Measurements from ENCODE around the gene YIF1A.

The YIF1A gene

DNA sequence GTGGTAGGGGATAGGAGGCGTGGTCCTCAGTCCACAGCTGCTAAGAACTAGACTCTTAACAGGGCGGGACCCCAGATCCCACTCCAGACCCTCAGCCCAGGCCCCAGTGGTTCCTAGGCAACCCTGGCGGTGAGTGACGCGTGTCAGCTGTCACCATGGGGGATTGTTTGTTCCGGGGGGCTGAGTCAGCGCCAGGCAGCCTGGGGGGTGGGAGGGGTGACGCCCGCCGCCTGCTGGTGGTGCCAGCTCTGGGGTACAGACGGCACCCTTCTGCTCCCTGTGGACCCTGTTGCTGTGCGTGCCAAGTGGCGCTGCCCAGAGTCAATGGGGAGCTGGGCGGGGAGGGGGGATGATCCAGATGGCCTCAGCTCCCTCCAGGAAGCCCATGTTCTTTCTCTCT, 8.5 kb downstream of the YIF1A start:
- Histone ChIP-seq H3K9ac (ENCODE audit: low read depth, low read length) (no peak overlapping the region), H3K79me2 (ENCODE audit: insufficient read depth, low read length) (no peaks in the 10 kb centered on the region), H3K27me3 (ENCODE audit: insufficient read depth, low read length, poor library complexity) (no peaks in the 10 kb centered on the region), H2AFZ (ENCODE audit: low read depth, low read length) (no peak overlapping the region), H3K4me1 (ENCODE audit: insufficient read depth, low read length) (peaks cover 26% of the 10 kb centered on the region), H3K9me3 (ENCODE audit: insufficient read depth, low read length, severe bottlenecking) (no peaks in the 10 kb centered on the region), H3K4me2 (ENCODE audit: insufficient read depth, low read length) (no peak overlapping the region), H3K27ac (ENCODE audit: low read length) (no peak overlapping the region), H3K4me3 (ENCODE audit: low read depth in 1 of 2, low read length in 2 of 2) (no peak overlapping the region), H4K20me1 (ENCODE audit: insufficient read depth, low read length) (peaks cover 49% of the 10 kb centered on the region), H3K36me3 (ENCODE audit: insufficient read depth, low read length) (peaks cover 11% of the 10 kb centered on the region)
- TF ChIP-seq EZH2 (IDR thresholded peaks at IDR 0.05; ENCODE audit: borderline replicate concordance, low read depth, low read length, severe bottlenecking) = no peak
- TF ChIP-seq, protein P1, sequence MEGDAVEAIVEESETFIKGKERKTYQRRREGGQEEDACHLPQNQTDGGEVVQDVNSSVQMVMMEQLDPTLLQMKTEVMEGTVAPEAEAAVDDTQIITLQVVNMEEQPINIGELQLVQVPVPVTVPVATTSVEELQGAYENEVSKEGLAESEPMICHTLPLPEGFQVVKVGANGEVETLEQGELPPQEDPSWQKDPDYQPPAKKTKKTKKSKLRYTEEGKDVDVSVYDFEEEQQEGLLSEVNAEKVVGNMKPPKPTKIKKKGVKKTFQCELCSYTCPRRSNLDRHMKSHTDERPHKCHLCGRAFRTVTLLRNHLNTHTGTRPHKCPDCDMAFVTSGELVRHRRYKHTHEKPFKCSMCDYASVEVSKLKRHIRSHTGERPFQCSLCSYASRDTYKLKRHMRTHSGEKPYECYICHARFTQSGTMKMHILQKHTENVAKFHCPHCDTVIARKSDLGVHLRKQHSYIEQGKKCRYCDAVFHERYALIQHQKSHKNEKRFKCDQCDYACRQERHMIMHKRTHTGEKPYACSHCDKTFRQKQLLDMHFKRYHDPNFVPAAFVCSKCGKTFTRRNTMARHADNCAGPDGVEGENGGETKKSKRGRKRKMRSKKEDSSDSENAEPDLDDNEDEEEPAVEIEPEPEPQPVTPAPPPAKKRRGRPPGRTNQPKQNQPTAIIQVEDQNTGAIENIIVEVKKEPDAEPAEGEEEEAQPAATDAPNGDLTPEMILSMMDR (IDR thresholded peaks at IDR 0.05; ENCODE audit: borderline replicate concordance, extremely low read depth, low read length, poor library complexity, severe bottlenecking) = no peak
- ATAC-seq (ENCODE audit: insufficient read depth, low read depth) (no peak), DNase-seq (no peak)

DNA sequence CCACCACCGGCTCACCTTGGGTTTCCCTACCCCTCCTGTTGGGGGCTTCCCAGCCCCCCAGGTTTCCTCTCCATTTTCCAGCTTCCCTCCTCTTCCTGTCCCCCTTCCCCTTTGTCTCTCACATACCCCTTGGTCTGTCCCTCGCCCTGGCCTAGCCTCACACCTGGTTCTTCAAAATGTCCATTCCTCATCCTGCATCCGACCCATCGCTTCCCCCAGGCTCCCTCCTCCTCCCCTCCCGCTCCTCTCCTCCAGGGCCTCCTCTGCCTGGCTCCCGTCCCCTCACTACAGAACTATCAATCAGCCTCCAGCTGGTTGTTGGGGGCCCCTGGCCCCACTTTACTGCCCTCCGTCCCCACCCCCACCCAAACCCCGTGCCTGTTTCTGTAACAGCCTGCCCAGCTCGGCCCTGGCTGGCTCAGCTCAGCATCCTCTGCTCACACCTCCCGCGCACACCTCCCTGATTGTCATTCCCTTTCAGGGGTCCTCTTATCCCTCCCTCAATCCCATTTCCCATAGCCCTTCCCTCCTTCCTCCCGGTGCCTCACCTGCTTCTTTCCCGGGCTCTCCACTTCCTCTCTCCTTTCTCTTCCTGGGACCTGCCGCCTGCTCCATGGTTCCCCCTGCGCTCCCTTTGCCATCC, 9.7 kb downstream of the YIF1A start:
- DNase-seq = no peak
- Histone ChIP-seq H4K20me1 (ENCODE audit: insufficient read depth, low read length) (peaks cover 59% of the 10 kb centered on the region), H3K4me2 (ENCODE audit: insufficient read depth, low read length) (no peak overlapping the region)

DNA sequence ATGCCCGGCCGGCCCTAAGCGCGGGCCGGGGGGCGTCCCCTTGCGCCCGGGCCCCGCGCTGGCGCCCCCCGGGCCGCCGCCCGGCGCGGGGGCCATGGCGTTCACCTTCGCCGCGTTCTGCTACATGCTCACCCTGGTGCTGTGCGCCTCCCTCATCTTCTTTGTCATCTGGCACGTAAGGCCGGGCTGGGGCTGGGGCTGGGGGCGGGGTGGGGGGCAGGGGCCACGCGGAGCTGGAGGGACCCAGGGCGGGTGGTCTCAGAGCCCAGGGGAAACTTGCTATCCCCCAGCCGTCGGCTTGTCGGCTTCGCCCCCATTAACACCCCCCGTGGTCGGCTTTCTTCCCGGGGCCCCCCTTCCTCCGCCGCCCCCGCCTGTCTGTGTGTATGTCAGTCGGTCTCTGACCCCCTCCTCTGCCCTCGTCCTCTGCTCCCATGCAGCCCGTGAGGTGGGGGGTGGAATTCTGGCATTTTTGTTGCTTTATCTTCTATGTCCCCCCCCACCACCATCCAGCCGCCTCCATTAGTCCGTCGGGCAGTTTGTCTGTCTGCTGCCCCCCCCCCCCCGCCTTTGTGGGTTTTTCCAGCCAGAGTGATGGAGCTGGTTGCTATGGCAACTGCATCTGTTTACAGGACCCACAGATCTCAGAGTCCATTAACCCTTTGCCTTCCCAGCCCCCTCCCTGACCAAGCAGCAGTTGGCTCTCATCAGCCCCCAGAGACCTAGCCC, 10.4 kb downstream of the YIF1A start:
- ATAC-seq (ENCODE audit: insufficient read depth, low read depth) (no peak), DNase-seq (no peak)
- Histone ChIP-seq H3K36me3 (ENCODE audit: insufficient read depth, low read length) (peaks cover 28% of the 10 kb centered on the region), H2AFZ (ENCODE audit: low read depth, low read length) (no peak overlapping the region), H3K79me2 (ENCODE audit: insufficient read depth, low read length) (no peaks in the 10 kb centered on the region), H3K27me3 (ENCODE audit: insufficient read depth, low read length, poor library complexity) (no peaks in the 10 kb centered on the region), H3K4me3 (ENCODE audit: low read depth in 1 of 2, low read length in 2 of 2) (peak overlapping the region in 1 of 2 experiments; percentile 27; a peak in 1 of 4 replicates), H3K9ac (ENCODE audit: low read depth, low read length) (no peak overlapping the region), H3K4me1 (ENCODE audit: insufficient read depth, low read length) (peaks cover 26% of the 10 kb centered on the region), H4K20me1 (ENCODE audit: insufficient read depth, low read length) (peaks cover 61% of the 10 kb centered on the region), H3K9me3 (ENCODE audit: insufficient read depth, low read length, severe bottlenecking) (no peaks in the 10 kb centered on the region), H3K27ac (ENCODE audit: low read length) (no peak overlapping the region), H3K4me2 (ENCODE audit: insufficient read depth, low read length) (peak overlapping the region; percentile 42; the same call in 1 of the 2 replicates)
- TF ChIP-seq, protein P1 (IDR thresholded peaks at IDR 0.05; ENCODE audit: borderline replicate concordance, extremely low read depth, low read length, poor library complexity, severe bottlenecking) = no peak
- TF ChIP-seq EZH2 (IDR thresholded peaks at IDR 0.05; ENCODE audit: borderline replicate concordance, low read depth, low read length, severe bottlenecking) = no peak

More for the DNA sequence above, 9.7 kb downstream of the YIF1A start:
- Histone ChIP-seq H3K9me3 (ENCODE audit: insufficient read depth, low read length, severe bottlenecking) (no peaks in the 10 kb centered on the region), H3K9ac (ENCODE audit: low read depth, low read length) (no peak overlapping the region), H2AFZ (ENCODE audit: low read depth, low read length) (no peak overlapping the region), H3K4me1 (ENCODE audit: insufficient read depth, low read length) (peaks cover 26% of the 10 kb centered on the region), H3K27ac (ENCODE audit: low read length) (no peak overlapping the region), H3K36me3 (ENCODE audit: insufficient read depth, low read length) (peaks cover 22% of the 10 kb centered on the region), H3K27me3 (ENCODE audit: insufficient read depth, low read length, poor library complexity) (no peaks in the 10 kb centered on the region), H3K4me3 (ENCODE audit: low read depth in 1 of 2, low read length in 2 of 2) (no peak overlapping the region), H3K79me2 (ENCODE audit: insufficient read depth, low read length) (no peaks in the 10 kb centered on the region)
- no peak for TF ChIP-seq EZH2 (IDR thresholded peaks at IDR 0.05; ENCODE audit: borderline replicate concordance, low read depth, low read length, severe bottlenecking)
- TF ChIP-seq, protein P1 (IDR thresholded peaks at IDR 0.05; ENCODE audit: borderline replicate concordance, extremely low read depth, low read length, poor library complexity, severe bottlenecking) = no peak
- no peak for ATAC-seq (ENCODE audit: insufficient read depth, low read depth)

Data from DND-41 (cell line).